Activated CD8-positive, alpha-beta memory T cell treated with anti-CD3 and anti-CD28 coated beads for 24 hours (primary cell): ENCODE data around the gene BIN1.
"Not testable (repeated sequence)": the region's sequence is repeated elsewhere in the genome, so short reads cannot be mapped to it uniquely, and the experiment has no call there.

Source experiments
- DNase-seq: peaks from one replicate; pipeline ENCODE4 v3.0.0-alpha.2; 2020

Gene BIN1

GRCh38 chr2:127130421-127130820 lies 23.5 kb upstream of the BIN1 start:
- no peak for DNase-seq

- DNase-seq, result no peak
Measured at GRCh38 chr2:127129937-127130336, 23.0 kb upstream of the BIN1 start.

GRCh38 chr2:127128445-127128904 lies 21.5 kb upstream of the BIN1 start:
- no peak for DNase-seq

GRCh38 chr2:127125821-127126220 lies 18.9 kb upstream of the BIN1 start:
- DNase-seq, result no peak

GRCh38 chr2:127124426-127124825 lies 17.5 kb upstream of the BIN1 start:
- DNase-seq, result no peak

DNA sequence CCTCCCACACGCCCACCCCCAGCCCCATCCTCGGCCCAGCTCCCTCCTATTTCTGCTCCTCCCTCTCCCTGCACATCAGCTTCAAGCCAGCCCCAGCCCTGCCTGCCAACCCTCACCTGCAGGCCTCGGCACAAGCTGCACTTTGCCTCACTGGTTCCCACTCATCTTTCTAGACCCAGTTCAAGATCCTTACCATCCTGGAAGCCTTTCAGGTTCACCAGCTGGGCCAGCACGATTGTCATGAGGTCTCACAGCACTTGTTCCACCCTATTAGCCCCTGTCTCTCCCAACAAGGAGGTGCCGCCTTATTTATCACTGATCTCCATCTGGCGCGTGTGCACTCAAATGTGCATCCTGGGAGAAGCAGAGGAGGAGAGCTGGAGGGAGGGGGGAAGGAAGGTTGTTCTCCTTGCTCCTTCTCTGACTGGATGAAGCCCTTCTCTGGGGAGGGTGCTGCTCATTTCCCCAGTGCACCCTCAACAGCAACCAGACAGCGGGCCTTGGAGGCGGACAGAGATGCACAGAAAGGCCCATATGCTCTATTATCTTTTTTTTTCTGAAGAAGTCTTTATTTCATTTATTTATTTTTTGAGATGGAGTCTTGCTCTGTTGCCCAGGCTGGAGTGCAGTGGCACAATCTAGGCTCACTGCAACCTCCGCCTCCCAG lies 15.5 kb upstream of the BIN1 start:
- DNase-seq, result no peak

GRCh38 chr2:127121776-127122176 lies 14.8 kb upstream of the BIN1 start:
- DNase-seq, result no peak

GRCh38 chr2:127121353-127121752 lies 14.4 kb upstream of the BIN1 start:
- no peak for DNase-seq

- DNase-seq, result not testable (repeated sequence)
Measured at GRCh38 chr2:127120408-127120807, 13.5 kb upstream of the BIN1 start.

DNA sequence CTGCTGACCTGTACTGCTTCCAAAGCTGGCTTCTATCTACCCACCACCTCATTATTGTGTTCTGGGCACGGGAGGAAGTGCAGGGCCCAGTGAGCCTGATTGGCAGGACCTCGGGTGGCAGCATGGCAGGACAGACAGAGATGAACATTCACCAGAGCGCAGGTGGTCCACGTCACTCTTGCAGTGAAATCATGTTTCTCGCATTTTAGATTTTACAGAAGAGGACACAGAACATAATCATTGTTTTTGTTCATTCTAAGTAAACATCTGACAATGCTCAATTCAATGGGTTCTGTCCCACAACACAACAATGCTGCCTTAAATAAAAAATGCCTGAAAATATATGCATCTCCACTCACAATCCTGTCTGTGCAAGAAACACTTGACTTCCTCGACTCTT lies 11.5 kb upstream of the BIN1 start:
- no peak for DNase-seq

GRCh38 chr2:127118038-127118437 lies 11.1 kb upstream of the BIN1 start:
- no peak for DNase-seq

GRCh38 chr2:127117603-127118002 lies 10.6 kb upstream of the BIN1 start:
- peak; percentile 46 for DNase-seq

- no peak for DNase-seq
Measured at GRCh38 chr2:127115471-127116199, 8.7 kb upstream of the BIN1 start.

DNA sequence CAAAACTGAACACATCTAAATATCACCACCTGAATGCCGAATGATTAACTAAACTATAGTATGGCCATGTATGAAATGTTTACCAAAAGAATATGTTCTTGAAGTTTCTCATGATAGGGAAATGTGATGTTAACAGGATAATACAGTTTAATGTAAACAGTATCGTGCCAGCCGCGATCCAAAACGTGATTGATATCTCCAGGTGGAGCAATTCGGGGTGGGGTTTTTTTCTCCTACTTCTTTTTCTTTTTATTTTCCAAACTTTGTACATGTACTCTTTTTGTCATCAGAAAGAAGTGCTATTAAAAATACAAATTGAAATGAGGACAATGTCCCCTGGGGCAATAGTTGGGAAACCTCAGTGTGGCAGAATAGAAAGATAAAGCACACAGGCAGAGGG lies 4.0 kb upstream of the BIN1 start:
- no peak for DNase-seq

GRCh38 chr2:127108090-127108523 lies 1.2 kb upstream of the BIN1 start:
- DNase-seq, result peak; percentile 38

DNA sequence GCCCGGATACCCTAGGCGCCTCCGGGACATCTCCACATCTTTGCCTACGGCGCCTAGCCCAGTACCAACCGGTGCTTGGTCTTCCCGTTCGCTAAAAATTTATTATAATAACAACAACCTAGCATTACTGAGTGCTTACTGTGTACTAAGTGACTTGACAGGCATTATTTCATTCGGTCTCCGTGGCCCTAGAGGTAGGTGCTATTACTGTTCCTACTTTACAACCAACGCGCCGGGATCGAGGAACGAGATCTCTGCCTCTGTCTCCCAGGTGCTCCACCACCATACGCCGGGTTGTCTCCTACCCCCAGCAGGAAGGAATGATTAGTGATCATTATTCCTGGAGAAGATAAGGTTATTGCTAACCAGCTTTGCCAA lies 657 bp upstream of the BIN1 start:
- peak; percentile 58 for DNase-seq

DNA sequence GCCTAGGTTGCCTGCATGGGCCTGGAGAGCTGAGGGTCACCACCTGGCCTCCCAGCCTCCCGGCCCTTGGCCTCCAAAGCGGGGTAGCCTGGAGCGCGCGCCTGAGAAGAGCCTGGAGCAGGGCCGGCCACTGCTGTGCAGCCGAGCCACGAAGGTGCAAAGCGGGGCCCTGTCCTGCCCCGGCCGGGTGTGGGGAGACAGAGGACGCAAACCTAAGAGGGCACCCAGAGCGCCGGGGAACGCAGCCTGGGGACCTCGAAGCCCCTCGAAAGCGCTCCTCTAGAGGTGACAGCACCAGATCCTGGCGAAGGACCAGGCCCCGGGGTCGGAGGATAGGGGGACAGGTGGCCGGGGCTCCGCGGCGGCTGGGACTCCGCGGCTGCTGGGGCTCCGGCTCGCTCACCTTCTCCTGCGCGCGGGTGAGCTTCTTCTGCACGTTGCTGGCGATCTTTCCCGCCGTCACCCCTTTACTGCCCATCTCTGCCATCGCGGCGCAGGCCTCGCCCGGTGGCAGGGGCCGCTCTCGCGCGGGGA lies 430 bp downstream of the BIN1 start:
- peak; percentile 71 for DNase-seq

DNA sequence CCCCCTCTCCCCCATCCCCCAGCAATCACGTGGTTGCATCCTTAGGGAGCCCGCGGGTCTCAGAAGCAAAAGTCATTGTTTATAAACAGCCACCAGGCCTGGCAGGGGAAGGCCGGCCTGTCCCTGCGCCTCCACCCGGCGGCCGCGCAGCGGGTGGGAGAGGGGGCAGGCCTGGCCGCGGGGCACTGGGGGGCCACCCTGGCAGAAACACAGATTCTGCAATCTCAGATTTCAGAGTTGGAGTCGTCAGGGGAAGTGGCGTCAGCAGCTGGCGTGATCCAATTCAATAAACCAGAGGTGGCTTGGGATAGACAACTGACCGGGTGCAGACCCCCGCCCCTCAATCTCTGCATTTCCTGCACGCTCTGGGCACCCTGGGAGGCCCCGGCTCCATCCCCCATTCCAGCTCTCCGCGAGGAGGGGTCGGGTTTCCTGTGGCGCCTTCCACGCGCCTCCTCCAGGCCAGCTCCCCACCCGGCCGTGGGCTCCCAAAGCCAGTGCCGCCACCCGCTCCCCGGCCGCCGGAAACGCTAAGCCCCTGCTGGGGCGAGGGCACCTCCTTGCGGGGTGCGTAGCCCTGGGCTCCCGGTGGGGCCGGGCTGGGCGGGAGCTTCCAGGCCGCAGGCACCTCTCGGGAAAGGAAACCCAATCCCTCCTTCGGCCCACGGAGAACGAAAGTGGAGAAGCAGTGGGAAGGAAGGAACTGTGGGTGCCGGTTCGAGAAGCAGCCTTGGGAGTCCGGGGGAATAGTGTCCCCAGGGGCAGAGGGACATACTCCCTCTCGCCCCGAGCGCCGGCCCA lies 1.1 kb downstream of the BIN1 start:
- DNase-seq, result no peak

- peak; percentile 55 for DNase-seq
Measured at GRCh38 chr2:127104881-127105655, 1.9 kb downstream of the BIN1 start.

- no peak for DNase-seq
Measured at GRCh38 chr2:127104166-127104660, 2.7 kb downstream of the BIN1 start.

DNA sequence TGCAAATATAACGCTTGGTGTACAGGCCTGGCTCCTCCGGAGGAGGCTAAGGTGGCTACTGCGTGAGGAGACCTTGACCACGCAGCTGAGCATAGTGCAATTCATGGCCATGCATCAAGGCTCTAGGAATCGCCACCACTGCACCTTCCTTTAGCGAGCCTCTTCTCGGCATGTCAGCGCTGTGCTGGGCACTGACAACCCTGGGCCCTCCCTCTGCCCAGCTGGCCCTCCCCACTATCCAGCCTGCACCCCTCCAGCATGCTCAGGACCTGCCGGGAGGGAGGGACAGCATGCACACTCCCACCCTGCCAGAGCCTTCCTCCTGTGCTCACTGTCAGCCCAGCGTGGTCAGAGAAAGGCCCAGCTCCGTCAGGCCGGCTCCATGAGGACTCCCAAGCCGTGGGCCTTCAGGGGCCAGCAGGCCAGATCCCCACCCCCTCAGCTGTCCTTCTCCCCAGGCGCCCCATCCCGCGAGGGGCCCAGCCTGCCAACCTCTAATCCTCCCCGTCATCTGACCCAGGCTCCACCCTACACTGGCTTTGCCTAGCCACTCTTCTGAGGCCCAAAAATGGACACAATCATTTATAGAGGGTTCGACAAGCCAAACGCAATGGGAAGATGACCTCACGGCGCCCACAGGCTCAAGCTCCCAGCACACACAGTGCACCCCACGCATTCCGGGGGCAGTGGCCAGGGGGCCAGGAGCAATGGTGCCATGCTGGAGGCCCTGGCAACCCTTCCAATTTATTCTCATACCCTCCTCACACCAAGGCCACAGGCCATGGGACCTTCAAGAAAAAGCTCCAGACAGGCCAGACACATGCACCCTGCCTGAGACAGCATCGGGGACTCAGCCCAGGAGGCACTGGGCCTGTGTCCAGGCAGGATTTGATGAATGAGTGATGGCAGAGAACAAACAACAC lies 3.5 kb downstream of the BIN1 start:
- peak; percentile 44 for DNase-seq
